ENCODE results near the gene TRPV5.

- TF ChIP-seq CTCF (IDR thresholded peaks at IDR 0.05; ENCODE audit: low read depth, low read length, missing input control) = no peak
- no peak for TF ChIP-seq RAD21 (IDR thresholded peaks at IDR 0.05)
- TF ChIP-seq REST (IDR thresholded peaks at IDR 0.05) = no peak
- no peak for TF ChIP-seq GABPA (IDR thresholded peaks at IDR 0.05 in 1 of 2, conservative IDR thresholded peaks at IDR 0.05 in 1 of 2)
- no peak for TF ChIP-seq SP1 (IDR thresholded peaks at IDR 0.05)
- no peak for TF ChIP-seq TAF1 (conservative IDR thresholded peaks at IDR 0.05)
Observed at GRCh38 chr7:142869434-142869833, 64.1 kb downstream of the TRPV5 start.

Data from liver (tissue), 3 donors.